ENCODE measurements around the gene GDPD3. TPM values are rescaled to one million over a fixed set of nuclear protein-coding genes. Genes with fewer than 3 reads are reported as not detected.

Gene GDPD3
- total and polyA plus RNA-seq, 9 of the 15 experiments (the other 6 are each of a cell fraction or from before 2014, with no cell fraction given) = 0.47 to 3.9 (median 1.1) TPM

- TF ChIP-seq CHD7 (IDR thresholded peaks at IDR 0.05; ENCODE audit: low read depth, low read length) = peak; percentile 20
- no peak for TF ChIP-seq DLX4 (CRISPR knock-in tag; IDR thresholded peaks at IDR 0.05)
- 0 out of 4 replicates have a peak, but pooled peaks of 1 of the 2 experiments have one; percentile 10 for TF ChIP-seq SIX5 (IDR thresholded peaks at IDR 0.05; ENCODE audit: borderline replicate concordance in 1 of 2, insufficient read depth in 1 of 2, low read depth in 1 of 2, low read length in 2 of 2)
- no peak for TF ChIP-seq ESRRB (CRISPR knock-in tag; IDR thresholded peaks at IDR 0.05; ENCODE audit: borderline replicate concordance)
- no peak for TF ChIP-seq ZNF217 (CRISPR knock-in tag; IDR thresholded peaks at IDR 0.05)
- no peak for TF ChIP-seq ATF1 (CRISPR knock-in tag; IDR thresholded peaks at IDR 0.05)
- TF ChIP-seq ATF1 (tag; IDR thresholded peaks at IDR 0.05) = peak; percentile 91
- TF ChIP-seq ZBTB17 (CRISPR knock-in tag; IDR thresholded peaks at IDR 0.05) = peak; percentile 83; the same call in 1 of the 2 replicates
- TF ChIP-seq NR3C1 (CRISPR knock-in tag; IDR thresholded peaks at IDR 0.05) = no peak
- TF ChIP-seq ZBTB11 (CRISPR knock-in tag; IDR thresholded peaks at IDR 0.05) = peak; percentile 39 to 88 (median 43); a peak in 4 of 6 replicates
- no peak for TF ChIP-seq EHMT2 (IDR thresholded peaks at IDR 0.05)
Observed at GRCh38 chr16:30065102-30065942, 48.0 kb downstream of the GDPD3 start, which contains the start of gene ALDOA (continued).

Measured in K562 (cell line).